ENCODE data around the gene STK10. TPM values are rescaled to one million over a fixed set of nuclear protein-coding genes. Genes with fewer than 3 reads are reported as not detected.

Gene STK10
- polyA plus RNA-seq, 1 of the 3 experiments (the other 2 are of a cell fraction): 11.0 TPM

- no peak for TF ChIP-seq REST (IDR thresholded peaks at IDR 0.05; ENCODE audit: low read depth, low read length)
Measured at GRCh38 chr5:172075656-172076055, 112.4 kb downstream of the STK10 start (continued).

- no peaks in the 10 kb centered on the region for H3K9me2 ChIP-seq
- CTCF ChIA-PET: interaction anchor here (2.3 kb wide), 1 partner anchor 15 kb away, joined by 6 read pairs; no protein-coding TSS in a partner anchor
- H3K79me2 ChIP-seq (ENCODE audit: insufficient read depth): no peaks in the 10 kb centered on the region
- H3K4me2 ChIP-seq: no peak overlapping the region
- no peak overlapping the region for H2AFZ ChIP-seq (ENCODE audit: low read depth)
- no peaks in the 10 kb centered on the region for H3K27me3 ChIP-seq (ENCODE audit: insufficient read depth)
- no peak overlapping the region for H3K9ac ChIP-seq
- H3F3A ChIP-seq (replicated peaks; ENCODE audit: insufficient read depth): peaks cover 5% of the 10 kb centered on the region
- H3K27ac ChIP-seq (ENCODE audit: low read depth in 2 of 2, low read length in 1 of 2): no peak overlapping the region
- H4K20me1 ChIP-seq (ENCODE audit: insufficient read depth): no peaks in the 10 kb centered on the region
- POLR2A ChIA-PET: no interaction called here
- peaks cover 0 to 25% of the 10 kb centered on the region in 2 experiments for H3K36me3 ChIP-seq (replicated peaks in 1 of 2; ENCODE audit: control insufficient read depth in 1 of 2, insufficient read depth in 2 of 2, low read length in 1 of 2)
- WGBS (ENCODE audit: low lambda C conversion rate): 89% methylated on average over 3 of the region's 3 CpGs
- H3K4me3 ChIP-seq (ENCODE audit: low read depth in 2 of 2, low read length in 1 of 2): no peak overlapping the region
- TF ChIP-seq YY1 (IDR thresholded peaks at IDR 0.05; ENCODE audit: low read depth): no peak
- no peak for TF ChIP-seq ZBTB33 (IDR thresholded peaks at IDR 0.05; ENCODE audit: borderline replicate concordance, low read depth)
- no peak for TF ChIP-seq SIN3A (IDR thresholded peaks at IDR 0.05; ENCODE audit: borderline replicate concordance, low read depth, low read length)
- TF ChIP-seq CTCF (IDR thresholded peaks at IDR 0.05): no peak
- no peak for TF ChIP-seq USF2 (IDR thresholded peaks at IDR 0.05; ENCODE audit: borderline replicate concordance, low read depth, low read length)
- no peak for TF ChIP-seq ELF1 (IDR thresholded peaks at IDR 0.05)
- TF ChIP-seq FOSL2 (IDR thresholded peaks at IDR 0.05; ENCODE audit: borderline replicate concordance, low read depth): no peak
- no peak for TF ChIP-seq EZH2phosphoT487 (IDR thresholded peaks at IDR 0.05; ENCODE audit: borderline replicate concordance, low read depth)
- TF ChIP-seq GABPA (IDR thresholded peaks at IDR 0.05; ENCODE audit: low read depth): no peak
- no peak for DNase-seq
- H3K4me1 ChIP-seq (ENCODE audit: control insufficient read depth in 1 of 2, insufficient read depth in 2 of 2, low read depth in 1 of 2, low read length in 1 of 2): no peaks in the 10 kb centered on the region
- H3K9me3 ChIP-seq: no peaks in the 10 kb centered on the region
Measured at GRCh38 chr5:172074896-172075295, 113.1 kb downstream of the STK10 start.
